ENCODE measurements around the gene SMTNL2.

DNA sequence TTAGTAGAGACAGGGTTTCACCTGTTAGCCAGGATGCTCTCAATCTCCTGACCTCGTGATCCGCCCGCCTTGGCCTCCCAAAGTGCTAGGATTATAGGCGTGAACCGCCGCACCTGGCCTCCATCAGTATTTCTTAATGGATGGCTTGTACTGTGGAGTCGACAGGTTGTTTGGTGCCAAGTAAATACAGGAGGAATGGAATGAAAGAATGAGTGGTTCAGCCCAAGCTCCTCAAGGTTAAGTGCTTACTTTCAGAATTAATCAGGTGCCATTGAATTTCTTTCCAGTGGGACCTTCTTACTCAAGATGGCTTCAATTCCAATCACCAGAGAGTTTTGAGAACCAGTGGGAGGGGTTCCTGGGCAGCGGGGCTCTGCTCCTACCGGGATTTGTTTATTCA, 32.1 kb downstream of the SMTNL2 start:
- TF ChIP-seq CTCF (IDR thresholded peaks at IDR 0.05) (no peak), GABPB1 (CRISPR knock-in tag; IDR thresholded peaks at IDR 0.05) (no peak), IRF1 (CRISPR knock-in tag; IDR thresholded peaks at IDR 0.05) (no peak), CBFB (CRISPR knock-in tag; IDR thresholded peaks at IDR 0.05; ENCODE audit: low read depth) (no peak)
- TF ChIP-seq, protein P1, sequence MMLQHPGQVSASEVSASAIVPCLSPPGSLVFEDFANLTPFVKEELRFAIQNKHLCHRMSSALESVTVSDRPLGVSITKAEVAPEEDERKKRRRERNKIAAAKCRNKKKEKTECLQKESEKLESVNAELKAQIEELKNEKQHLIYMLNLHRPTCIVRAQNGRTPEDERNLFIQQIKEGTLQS (CRISPR knock-in tag; conservative IDR thresholded peaks at IDR 0.05) = no peak
- TF ChIP-seq, protein P2, sequence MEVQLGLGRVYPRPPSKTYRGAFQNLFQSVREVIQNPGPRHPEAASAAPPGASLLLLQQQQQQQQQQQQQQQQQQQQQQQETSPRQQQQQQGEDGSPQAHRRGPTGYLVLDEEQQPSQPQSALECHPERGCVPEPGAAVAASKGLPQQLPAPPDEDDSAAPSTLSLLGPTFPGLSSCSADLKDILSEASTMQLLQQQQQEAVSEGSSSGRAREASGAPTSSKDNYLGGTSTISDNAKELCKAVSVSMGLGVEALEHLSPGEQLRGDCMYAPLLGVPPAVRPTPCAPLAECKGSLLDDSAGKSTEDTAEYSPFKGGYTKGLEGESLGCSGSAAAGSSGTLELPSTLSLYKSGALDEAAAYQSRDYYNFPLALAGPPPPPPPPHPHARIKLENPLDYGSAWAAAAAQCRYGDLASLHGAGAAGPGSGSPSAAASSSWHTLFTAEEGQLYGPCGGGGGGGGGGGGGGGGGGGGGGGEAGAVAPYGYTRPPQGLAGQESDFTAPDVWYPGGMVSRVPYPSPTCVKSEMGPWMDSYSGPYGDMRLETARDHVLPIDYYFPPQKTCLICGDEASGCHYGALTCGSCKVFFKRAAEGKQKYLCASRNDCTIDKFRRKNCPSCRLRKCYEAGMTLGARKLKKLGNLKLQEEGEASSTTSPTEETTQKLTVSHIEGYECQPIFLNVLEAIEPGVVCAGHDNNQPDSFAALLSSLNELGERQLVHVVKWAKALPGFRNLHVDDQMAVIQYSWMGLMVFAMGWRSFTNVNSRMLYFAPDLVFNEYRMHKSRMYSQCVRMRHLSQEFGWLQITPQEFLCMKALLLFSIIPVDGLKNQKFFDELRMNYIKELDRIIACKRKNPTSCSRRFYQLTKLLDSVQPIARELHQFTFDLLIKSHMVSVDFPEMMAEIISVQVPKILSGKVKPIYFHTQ (CRISPR knock-in tag; IDR thresholded peaks at IDR 0.05) = no peak
- TF ChIP-seq, protein P3, sequence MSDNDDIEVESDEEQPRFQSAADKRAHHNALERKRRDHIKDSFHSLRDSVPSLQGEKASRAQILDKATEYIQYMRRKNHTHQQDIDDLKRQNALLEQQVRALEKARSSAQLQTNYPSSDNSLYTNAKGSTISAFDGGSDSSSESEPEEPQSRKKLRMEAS (CRISPR knock-in tag; IDR thresholded peaks at IDR 0.05) = no peak

All from WTC11 (cell line).